Glutamatergic neuron (in vitro differentiated cells): ENCODE measurements around the gene MAP3K13. TPM values are rescaled to one million over a fixed set of nuclear protein-coding genes. Genes with fewer than 3 reads are reported as not detected.

Source experiments
- DNase-seq: peaks from one replicate; pipeline ENCODE4 v3.0.0; 2022
- H3K27ac Mint-ChIP-seq: one replicate; pipeline ENCODE4 v1.8.0; 2020; ENCODE audit warnings: mild to moderate bottlenecking, mixed read lengths, inconsistent platforms; ENCODE audit not compliant: unreplicated experiment
- H3K27me3 Mint-ChIP-seq: one replicate; pipeline ENCODE4 v1.8.0; 2020; ENCODE audit warnings: mild to moderate bottlenecking, moderate library complexity, mixed read lengths, inconsistent platforms; ENCODE audit not compliant: unreplicated experiment
- H3K36me3 Mint-ChIP-seq: one replicate; pipeline ENCODE4 v1.8.0; 2020; ENCODE audit warnings: mild to moderate bottlenecking, mixed read lengths, inconsistent platforms; ENCODE audit not compliant: unreplicated experiment
- H3K4me1 Mint-ChIP-seq: one replicate; pipeline ENCODE4 v1.8.0; 2020; ENCODE audit warnings: mild to moderate bottlenecking, low read depth, mixed read lengths, inconsistent platforms; ENCODE audit not compliant: unreplicated experiment
- H3K4me3 Mint-ChIP-seq: one replicate; pipeline ENCODE4 v1.8.0; 2020; ENCODE audit warnings: mild to moderate bottlenecking, mixed read lengths, inconsistent platforms; ENCODE audit not compliant: unreplicated experiment
- H3K9me3 Mint-ChIP-seq: one replicate; pipeline ENCODE4 v1.8.0; 2020; ENCODE audit warnings: mild to moderate bottlenecking, moderate library complexity, mixed read lengths, inconsistent platforms; ENCODE audit not compliant: unreplicated experiment
- total RNA-seq: library from RNA; stranded (reverse); fragmentation: NEBNext Ultra II Directional; extraction: Animal tissue kit (Norgen Biotek cat#: 25700); gene quantifications from one replicate; pipeline ENCODE4 v1.2.1, GENCODE V29; 2021; ENCODE audit not compliant: unreplicated experiment
- TF ChIP-seq, protein P1 (sequence below): fragments of 200-600 bp; sonication (generic); IDR thresholded peaks from one replicate; pipeline ENCODE4 v1.5.0; 2021; ENCODE audit not compliant: partially characterized antibody, unreplicated experiment

The MAP3K13 gene
- total RNA-seq, 1 donor from 2014 or later: 110 TPM

DNA sequence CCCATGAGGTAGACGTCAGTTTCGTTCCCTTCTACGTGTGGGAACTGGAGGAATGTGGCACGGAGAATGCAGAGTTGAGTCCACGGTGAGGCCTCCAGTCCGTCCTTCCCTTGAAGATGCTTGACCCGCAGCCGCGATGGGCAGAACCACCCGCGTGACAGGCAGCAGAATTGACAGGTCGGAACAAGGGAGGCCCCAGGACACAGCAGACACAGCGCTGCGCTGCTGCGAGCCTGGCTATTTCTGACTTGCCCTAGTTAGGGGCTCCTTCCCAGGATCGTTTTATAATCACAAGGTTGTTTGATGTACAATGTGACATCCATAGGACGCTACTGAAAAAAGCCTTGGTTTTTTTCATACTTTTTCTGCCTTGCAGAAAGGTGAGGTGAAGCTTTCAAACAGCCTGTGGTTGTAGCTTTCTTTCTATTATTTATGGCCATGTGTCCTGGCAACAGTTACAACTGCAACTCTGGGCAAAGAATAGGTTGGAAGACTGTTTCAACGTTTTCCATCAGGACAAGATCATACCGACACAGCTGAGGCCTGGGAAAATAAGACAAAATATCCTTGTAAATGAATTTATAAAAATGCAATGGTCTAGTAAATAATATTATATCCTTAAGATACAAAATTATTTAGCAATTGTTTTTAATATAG lies 145.5 kb downstream of the MAP3K13 start:
- TF ChIP-seq, protein P1, sequence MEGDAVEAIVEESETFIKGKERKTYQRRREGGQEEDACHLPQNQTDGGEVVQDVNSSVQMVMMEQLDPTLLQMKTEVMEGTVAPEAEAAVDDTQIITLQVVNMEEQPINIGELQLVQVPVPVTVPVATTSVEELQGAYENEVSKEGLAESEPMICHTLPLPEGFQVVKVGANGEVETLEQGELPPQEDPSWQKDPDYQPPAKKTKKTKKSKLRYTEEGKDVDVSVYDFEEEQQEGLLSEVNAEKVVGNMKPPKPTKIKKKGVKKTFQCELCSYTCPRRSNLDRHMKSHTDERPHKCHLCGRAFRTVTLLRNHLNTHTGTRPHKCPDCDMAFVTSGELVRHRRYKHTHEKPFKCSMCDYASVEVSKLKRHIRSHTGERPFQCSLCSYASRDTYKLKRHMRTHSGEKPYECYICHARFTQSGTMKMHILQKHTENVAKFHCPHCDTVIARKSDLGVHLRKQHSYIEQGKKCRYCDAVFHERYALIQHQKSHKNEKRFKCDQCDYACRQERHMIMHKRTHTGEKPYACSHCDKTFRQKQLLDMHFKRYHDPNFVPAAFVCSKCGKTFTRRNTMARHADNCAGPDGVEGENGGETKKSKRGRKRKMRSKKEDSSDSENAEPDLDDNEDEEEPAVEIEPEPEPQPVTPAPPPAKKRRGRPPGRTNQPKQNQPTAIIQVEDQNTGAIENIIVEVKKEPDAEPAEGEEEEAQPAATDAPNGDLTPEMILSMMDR: no peak
- no peak for DNase-seq
- H3K27ac Mint-ChIP-seq: no peak overlapping the region

DNA sequence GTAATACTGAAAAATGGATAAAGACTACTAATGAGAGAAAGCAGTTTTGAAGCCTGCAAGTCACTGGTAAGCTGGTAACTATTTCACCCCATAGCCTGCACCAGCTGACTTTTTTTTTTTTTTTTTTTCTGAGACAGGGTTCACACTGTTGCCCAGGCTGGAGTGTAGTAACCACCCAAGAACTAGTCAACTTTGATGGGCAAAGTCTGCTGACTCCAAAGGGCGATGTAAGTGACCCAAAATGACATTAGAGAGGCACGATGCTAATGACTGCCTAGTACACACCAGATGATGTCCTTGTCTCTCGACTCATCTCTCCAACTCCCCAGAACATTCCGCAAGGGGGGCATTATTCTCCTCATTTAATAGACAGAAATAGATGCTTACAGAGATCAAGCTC lies 148.8 kb downstream of the MAP3K13 start:
- no peaks in the 10 kb centered on the region for H3K9me3 Mint-ChIP-seq
- TF ChIP-seq, protein P1: no peak
- no peak overlapping the region for H3K27ac Mint-ChIP-seq
- H3K27me3 Mint-ChIP-seq: peaks cover 3% of the 10 kb centered on the region
- no peaks in the 10 kb centered on the region for H3K36me3 Mint-ChIP-seq
- no peak for DNase-seq
- H3K4me1 Mint-ChIP-seq: no peaks in the 10 kb centered on the region
- H3K4me3 Mint-ChIP-seq: no peak overlapping the region

More for the DNA sequence above, 145.5 kb downstream of the MAP3K13 start:
- no peaks in the 10 kb centered on the region for H3K9me3 Mint-ChIP-seq
- H3K4me1 Mint-ChIP-seq: no peaks in the 10 kb centered on the region
- no peak overlapping the region for H3K4me3 Mint-ChIP-seq
- no peaks in the 10 kb centered on the region for H3K36me3 Mint-ChIP-seq
- H3K27me3 Mint-ChIP-seq: no peaks in the 10 kb centered on the region

DNA sequence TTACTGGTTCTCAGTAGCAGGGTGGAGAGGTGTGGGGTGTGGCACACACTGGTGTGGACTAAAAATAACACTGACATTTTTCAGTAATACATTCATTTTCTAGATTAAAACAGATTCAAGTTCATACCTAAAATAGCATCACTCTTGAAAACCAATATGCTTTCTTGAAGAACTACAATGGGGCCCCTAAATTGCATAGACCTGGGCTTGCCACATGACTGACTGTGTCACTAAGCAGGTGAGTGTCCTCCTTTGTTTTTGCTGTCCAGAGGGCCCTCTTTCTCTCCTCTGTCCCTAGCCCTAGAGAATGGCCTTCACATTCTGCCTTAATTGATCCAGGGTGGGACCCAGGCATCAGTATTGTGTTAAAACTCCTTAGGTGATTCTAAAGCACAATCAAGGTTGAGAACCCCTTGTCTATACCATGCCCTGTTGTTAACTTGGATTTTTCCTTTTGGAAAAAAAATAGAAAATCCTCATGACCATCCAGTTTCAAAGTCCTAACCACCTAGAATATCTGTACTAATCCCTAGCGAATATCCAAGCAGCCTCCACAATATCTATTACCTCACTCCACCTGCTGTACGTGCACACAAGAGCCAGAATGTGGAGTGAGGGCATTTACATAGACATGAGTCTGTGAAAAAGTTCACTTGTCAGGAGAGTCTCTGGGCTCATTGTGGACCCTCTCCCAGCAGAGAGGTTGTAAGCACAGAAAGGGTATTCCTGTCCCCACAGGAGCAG lies 154.6 kb downstream of the MAP3K13 start:
- H3K36me3 Mint-ChIP-seq: no peaks in the 10 kb centered on the region
- TF ChIP-seq, protein P1: no peak
- DNase-seq: no peak
- no peaks in the 10 kb centered on the region for H3K9me3 Mint-ChIP-seq
- H3K27ac Mint-ChIP-seq: no peak overlapping the region
- peaks cover 9% of the 10 kb centered on the region for H3K27me3 Mint-ChIP-seq
- no peaks in the 10 kb centered on the region for H3K4me1 Mint-ChIP-seq
- H3K4me3 Mint-ChIP-seq: no peak overlapping the region

DNA sequence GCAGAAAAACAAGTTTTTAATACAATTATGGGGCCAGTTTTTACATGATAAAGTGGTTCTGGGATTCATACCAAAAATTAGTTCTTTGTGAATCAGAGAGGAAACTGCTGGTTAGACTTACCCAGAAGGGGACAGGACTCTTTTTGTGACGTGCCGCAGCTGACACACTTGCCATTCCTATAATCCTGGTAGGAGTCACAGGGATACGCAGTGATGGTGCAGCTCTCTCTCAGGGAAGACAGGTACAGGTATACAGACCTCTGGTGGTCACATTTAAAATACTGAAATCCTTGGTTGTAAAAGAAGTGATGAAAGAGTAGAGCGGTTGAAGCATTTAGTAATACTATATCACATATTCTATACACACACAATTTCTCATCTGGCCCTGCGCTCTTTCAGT lies 156.1 kb downstream of the MAP3K13 start:
- Mint-ChIP-seq H3K4me3 (no peak overlapping the region), H3K27ac (no peak overlapping the region), H3K4me1 (no peaks in the 10 kb centered on the region), H3K27me3 (peaks cover 6% of the 10 kb centered on the region), H3K9me3 (no peaks in the 10 kb centered on the region), H3K36me3 (no peaks in the 10 kb centered on the region)
- TF ChIP-seq, protein P1: no peak
- no peak for DNase-seq

DNA sequence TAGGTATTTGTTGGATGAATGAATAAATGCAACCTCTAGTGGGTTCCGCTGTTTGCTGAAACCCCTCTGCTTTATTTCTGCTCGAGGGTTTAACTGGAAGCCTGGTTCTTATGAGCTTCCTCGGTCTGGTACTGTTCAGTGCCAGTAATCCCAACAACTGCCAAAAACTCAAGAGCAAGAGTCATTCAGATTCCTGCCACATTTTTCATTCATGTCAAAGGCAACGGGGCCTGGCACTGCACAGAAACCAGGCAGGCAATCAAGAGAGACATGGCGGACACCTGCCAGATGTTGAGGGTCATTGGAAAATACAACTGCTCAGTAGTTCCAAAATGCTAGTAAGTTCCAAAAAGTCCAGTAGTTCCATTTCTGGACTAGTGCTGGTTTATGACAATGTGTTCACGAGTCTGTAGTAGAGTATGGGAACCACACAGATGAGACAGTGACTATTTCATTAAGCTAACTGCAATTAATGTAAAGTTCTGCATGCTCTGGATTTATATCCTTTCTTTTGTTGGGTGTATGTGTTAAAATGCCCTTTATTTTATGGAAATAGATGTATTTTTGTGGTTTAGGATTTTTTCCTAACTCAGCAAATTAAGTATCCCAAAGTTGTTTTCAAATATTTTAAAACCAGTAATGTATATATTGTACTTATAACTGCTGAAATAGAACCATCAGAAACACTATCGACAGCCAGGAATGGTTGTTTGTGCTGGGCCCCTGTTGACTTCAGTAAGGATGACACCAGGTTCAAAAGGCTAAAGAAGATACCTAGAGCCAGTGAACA lies 158.6 kb downstream of the MAP3K13 start:
- Mint-ChIP-seq H3K4me1 (no peaks in the 10 kb centered on the region), H3K27ac (no peak overlapping the region), H3K9me3 (no peaks in the 10 kb centered on the region), H3K36me3 (no peaks in the 10 kb centered on the region), H3K4me3 (no peak overlapping the region), H3K27me3 (peaks cover 6% of the 10 kb centered on the region)
- TF ChIP-seq, protein P1: no peak
- DNase-seq: no peak
